ENCODE data around the gene SALL4.
"Not testable (repeated sequence)": the region's sequence is repeated elsewhere in the genome, so short reads cannot be mapped to it uniquely, and the experiment has no call there.

The SALL4 gene

DNA sequence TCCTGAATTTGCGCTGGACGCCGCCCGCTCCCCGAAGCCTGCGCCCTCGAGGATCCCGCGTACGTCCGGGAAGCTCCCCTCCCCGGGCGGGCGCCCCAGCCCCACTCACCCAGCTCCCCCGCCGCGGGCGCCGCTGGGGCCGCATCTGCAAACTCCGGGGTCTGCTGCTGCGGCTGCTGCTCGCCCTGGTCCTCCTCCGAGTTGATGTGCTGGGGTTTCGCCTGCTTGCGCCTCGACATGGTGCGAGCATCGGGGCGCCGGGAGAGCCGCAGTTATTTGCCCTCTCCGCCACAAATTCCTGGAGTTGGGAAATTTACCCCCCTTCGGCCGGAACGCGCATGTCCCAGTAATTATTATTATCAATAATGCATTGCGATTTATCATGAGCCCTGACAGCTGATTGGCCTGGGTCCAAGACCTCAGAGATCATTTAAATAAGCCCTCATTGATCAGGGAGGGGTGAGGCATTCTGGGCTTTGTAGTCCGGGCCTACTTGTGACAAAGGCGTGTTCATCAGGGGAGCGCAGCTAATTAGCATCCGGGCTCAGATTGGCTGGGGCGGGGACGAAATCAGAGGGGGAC, at the start of gene SALL4:
Gene SALL4, minus strand, starts transcription at position 352 of the 582 bp plus-strand sequence. Its CDS starts 113 bp downstream, at position 239.
- DNase-seq: peak in 9 of 42 donors; percentile 6 to 43 (median 11)
- intact Hi-C loops (cut with DNase I): no loop called here

DNA sequence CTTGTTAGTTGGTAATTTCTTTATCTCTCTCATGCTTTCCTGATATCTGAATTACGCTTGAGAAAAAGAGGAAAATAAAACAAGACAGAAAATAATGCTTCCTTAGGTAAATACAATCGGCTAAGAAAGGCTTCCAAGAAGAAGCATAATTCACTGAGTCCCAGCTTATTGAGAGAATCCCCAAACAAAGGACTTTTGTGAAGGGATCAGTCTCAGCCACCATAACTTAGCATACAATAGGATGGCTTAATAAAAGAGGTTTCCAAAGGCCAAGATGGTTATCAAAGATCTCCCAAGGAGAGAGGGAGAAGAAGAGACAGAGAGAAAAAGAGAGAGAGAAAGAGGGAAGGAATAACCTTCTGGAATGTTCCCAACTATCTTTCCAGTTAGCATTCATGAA, 46.0 kb upstream of the SALL4 start:
- no peak for DNase-seq
- intact Hi-C loops (cut with DNase I): no loop called here

DNA sequence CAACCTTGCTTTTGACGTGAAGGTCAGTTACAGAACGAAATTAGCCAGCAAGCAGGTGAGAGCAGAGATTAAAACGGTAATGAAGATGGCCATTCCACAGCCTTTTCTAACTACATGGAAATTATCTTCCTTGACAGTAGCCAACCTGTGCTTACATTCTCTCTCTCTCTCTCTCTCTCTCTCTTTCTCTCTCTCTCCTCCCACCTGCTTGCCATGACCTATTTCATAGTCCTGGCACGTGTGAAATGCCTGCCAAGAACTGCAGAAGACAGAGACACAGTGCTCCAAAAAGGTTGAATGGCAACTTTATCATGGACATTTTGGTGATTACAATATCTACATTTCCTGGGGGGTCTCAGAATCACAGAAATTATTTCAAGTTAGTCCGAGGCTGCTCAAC, 38.5 kb upstream of the SALL4 start:
- no peak for DNase-seq
- intact Hi-C loops (cut with DNase I): no loop called here

DNA sequence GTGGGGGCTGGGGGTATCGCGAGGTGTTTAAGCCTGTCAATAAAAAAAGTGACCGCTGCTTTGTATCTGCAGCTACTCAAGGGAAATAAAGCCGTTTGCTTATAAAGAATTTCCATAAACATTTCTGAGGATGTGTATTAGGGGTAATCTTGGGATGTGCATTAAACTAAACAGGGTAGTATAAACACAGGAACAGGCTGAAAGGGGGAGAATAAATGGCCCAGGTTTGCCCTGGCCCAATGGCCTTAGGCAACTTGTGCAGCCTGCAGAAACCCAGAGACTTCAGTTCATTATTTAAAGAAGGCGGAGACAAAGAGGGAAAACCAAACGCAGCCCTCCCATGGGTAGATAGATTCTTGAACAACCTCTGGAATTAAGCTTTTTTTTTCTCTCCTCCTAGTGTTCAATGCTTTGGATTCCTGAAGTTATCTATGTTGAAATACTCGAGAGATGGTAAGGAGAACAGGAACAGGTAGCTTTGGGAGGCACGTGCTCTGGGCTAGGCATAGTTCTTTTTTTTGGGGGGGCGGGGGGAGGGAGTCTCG, 35.6 kb upstream of the SALL4 start:
- DNase-seq: no peak
- intact Hi-C loops (cut with DNase I): no loop called here

DNA sequence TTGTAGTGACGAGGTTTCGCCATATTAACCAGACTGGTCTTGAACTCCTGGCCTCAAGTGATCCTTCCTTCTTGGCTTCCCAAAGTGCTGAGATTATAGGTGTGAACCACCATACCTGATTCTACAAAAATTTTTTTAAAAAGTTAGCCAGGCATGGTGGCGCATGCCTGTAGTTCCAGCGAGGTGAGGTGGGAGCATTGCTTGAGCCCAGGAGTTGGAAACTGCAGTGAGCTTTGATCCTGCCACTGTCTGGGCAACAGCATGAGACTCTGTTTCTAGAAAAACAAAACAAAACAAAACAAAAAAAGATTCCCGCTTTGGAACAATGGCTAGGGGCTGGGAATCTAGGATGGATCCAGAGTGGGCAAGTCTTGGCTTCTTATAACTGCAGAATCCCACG, 35.1 kb upstream of the SALL4 start:
- intact Hi-C loops (cut with DNase I): no loop called here
- DNase-seq: no peak

DNA sequence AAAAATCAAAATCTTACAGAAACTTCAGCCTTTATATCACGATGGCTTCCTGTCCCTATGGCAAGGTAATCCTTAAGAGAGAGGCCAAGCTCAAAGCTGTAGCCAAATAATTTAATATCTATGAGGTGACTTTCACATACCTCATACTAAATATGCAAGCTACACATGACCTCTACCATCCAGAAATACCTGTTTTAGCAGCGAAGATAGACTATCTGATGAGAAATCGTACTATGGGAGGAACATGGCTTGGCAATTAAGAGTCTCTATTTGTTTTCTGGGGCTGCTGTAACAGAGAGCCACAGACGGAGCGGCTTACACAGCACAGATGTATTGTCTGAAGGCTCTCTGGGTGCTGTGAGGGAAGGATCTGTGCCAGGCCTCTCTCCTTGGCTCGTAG, 31.0 kb upstream of the SALL4 start:
- intact Hi-C loops (cut with DNase I): no loop called here
- DNase-seq: no peak

DNA sequence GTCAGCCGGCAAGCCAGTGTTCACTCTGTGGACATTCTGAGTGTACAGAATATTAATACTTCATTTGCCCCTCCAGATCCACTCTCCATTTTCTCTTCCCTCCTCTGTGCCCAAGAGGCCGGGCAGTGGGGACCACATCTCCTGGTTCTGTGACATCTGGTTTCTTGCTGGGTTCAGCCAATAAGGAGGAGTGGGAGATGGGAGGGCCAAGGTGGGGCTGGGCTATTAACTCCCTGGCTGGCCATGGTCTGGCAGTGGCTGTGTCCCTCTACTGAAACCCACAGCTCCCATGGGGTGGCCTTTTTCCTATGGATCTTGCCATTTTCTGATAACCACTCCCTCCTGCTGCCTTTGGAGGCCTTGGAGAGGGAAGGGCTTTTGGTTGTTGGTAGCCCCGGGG, 30.0 kb upstream of the SALL4 start:
- no peak for DNase-seq
- intact Hi-C loops (cut with DNase I): no loop called here

DNA sequence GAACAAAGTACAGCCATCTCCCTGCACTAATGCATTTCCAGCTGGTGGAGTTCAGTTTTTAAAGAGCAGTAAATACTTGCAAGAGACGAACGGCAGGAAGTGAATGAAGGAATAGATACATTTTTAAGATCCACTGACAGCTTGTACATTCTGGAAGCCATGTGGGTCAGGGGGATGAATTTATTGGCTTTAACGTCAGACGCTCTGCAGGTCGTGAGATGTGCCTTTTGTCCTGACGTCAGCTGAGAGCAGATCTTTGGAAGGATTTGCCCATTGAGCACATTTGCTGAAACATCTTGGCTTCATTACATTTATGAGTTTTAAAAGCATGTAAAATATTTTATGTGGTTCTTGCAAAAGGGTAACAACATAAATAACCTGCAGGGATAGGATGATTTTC, 29.5 kb upstream of the SALL4 start:
- intact Hi-C loops (cut with DNase I): no loop called here
- no peak for DNase-seq

DNA sequence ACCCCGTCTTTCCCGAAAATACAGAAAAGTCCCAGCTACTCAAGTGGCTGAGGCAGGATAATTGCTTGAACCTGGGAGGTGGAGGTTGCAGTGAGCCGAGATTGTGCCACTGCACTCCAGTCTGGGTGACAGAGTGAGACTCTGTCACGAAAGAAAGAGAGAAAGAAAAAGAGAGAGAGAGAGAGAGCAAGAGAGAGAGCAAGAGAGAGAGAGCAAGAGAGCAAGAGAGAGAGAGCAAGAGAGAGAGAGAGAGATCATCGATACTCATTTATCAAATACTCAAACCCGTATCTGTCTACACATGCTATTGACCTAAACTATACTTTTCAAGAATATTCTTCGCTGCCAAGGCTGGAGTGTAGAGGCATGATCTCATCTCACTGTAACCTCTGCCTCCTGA, 28.2 kb upstream of the SALL4 start:
- DNase-seq: no peak
- intact Hi-C loops (cut with DNase I): no loop called here

DNA sequence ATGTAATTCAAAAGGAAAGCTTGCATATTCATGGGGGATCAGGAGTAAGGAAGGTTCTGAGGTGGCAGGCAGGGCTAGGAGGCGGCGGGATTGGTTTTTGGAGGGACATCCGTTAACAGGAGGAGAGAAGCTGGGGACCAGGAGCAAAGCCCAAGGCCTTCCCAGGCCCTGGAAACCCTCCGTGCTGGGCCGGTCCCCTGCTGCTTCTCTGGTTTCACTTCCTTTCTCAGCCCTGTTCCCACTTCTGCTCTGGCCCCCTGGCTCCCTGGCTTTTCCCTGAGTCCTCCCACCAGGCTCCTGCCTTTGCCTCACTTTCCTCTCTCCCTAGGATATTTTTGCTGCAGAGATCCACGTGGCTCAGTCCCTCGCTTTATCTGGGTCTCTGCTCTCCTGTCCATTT, 26.4 kb upstream of the SALL4 start:
- intact Hi-C loops (cut with DNase I): no loop called here
- peak in 3 of 42 donors; percentile 3 to 16 (median 4) for DNase-seq

DNA sequence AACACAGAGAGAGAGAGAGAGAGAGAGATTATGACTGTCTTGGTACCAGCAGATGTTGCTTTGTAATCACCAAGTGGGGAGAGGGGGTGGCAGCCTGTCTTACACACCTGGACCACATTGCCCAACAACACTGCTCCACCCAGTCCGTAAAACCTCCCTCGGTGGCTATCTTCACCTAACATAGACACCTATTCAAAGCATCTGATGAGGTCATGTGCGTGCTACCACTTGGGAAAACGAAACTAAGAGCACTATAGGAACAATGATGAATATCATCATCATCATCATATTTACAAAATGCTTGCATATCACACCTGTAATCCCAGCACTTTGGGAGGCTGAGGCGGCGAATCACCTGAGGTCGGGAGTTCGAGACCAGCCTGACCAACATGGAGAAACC, 24.1 kb upstream of the SALL4 start:
- intact Hi-C loops (cut with DNase I): no loop called here

DNA sequence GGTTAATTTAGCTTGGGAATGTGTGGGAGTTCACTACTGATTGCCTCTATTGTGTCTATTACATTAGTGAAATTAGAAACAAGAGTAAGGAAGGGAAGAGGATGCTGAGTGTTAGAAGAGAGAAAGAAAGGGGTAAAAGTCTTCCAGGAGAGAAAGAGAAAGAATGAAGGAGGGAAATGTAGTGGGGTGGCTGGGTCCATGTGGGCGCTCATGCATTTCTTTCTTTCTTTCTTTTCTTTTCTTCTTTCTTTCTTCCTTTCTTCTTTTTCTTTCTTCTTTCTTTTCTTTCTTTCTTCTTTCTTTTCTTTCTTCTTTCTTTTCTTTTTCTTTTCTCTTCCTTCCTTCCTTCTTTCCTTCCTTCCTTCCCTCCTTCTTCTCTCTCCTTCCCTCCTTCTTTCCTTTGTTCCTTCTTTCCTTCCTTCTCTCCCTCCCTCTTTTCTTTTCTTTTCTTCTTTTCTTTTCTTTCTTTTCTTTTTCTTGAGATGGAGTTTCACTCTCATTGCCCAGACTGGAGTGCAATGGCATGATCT, 16.2 kb upstream of the SALL4 start:
- no peak for DNase-seq
- intact Hi-C loops (cut with DNase I): no loop called here

More for the DNA sequence above, 24.1 kb upstream of the SALL4 start:
- no peak for DNase-seq

DNA sequence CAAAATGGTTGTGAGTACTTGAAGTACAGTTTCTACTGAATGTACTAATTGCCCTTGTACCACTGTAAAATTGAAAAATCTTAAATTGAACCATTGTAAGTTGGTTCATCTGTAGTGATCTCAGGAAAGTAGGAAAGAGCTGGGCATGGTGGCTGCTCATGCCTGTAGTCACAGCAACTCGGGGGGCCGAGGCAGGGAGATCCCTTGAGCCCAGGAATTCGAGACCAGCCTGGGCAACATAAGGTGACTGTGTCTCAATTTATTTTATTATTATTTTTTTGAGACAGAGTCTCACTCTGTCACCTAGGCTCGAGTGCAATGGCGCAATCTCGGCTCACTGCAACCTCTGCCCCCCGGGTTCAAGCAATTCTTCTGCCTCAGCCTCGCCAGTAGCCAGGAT, 14.5 kb upstream of the SALL4 start:
- intact Hi-C loops (cut with DNase I); DNase-seq: not testable (repeated sequence)

DNA sequence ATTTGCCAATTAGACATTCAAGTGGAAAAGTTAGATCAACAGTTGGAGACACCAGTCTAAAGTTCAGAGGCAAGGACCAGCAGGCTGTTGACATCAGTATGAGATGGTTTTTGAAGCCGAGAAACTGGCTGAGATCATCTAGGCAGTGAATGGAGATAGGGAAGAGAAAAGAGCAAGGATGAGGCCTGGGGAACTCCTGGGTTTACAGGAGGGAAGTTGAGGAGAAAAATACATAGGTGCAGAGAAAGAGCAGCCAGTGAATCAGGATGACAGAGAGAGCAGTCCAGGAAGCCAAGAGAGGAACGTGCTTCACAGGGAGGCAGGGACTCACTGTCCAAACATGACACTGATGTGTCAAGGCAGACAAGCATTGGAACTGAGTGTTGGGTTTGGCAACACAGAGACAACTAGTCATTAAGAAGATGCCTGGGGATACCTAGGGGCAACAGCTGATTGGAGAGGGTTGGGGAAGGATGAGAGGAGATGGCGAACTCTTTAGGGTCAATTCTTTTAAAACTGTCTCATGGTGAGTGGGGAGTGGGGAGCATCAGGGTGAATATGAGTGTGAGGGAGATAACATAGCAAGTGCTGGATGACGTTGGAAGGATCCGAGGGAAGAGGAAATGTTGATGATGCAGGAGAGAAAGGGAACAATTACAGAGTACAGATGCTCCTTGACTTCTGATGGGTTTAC, 13.2 kb upstream of the SALL4 start:
- intact Hi-C loops (cut with DNase I): no loop called here
- DNase-seq: no peak

DNA sequence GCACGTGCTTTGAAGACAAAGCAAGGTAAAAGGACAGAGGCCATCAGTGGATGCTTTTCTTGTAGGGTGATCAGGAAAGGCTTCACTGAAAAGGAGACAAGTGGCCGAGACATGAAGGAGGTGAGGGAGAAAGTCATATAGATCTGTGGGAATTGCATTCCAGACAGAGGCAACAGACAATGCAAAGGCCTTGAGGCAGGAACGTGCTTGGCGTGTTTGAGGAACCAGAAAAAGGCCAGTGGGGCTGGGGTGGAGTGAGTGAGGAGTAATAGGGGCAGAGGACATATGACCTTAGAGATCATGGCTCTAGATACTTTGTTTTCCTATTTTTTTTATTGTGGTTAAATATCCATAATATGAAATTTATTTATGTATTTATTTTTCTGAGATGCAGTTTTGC, 10.5 kb upstream of the SALL4 start:
- intact Hi-C loops (cut with DNase I): no loop called here
- DNase-seq: no peak

DNA sequence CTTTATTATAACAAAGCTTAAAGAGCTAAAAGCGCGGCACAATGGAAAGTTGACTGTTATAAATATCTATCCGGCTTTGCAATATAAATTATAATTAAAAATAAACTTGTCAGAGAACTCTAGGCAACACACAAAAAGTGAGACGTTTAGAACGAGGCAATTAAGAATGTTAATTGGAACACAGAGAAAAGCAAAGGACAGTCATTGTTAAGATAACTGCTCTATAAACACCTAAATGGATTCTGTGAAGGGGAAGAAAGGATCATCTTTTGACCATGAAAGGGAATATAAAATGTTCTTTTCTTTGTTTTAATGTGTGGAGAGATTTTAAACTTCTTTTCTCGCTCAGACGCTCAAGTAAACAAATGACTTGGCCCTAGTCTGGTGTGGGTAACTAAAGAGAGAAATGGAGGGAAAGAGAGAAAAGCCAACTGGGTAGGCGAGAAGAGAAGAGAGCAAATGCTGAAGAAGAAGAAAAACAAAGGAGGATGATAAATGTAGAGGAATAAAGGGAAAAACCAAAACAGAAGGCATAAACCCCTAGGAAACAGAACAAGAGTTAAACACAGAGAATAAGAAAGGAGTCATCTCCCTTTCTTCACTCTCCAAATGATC, 9.3 kb upstream of the SALL4 start:
- intact Hi-C loops (cut with DNase I): no loop called here

DNA sequence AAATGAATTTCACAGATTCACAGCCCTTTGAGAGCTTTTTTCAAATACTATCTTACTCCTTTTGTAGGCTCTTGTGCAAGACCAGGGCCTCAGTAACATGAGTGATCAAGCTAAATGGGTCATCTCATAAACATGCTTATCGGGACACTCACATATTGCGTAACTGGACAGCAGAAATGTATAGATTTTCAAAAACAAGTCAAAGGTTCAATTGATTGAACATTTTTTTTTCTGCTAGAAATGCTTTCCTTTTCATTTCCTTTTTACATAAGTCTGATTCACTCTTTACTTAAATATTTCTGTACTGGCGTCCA, 8.7 kb upstream of the SALL4 start:
- DNase-seq: no peak
- intact Hi-C loops (cut with DNase I): no loop called here

More for the DNA sequence above, 9.3 kb upstream of the SALL4 start:
- DNase-seq: no peak

DNA sequence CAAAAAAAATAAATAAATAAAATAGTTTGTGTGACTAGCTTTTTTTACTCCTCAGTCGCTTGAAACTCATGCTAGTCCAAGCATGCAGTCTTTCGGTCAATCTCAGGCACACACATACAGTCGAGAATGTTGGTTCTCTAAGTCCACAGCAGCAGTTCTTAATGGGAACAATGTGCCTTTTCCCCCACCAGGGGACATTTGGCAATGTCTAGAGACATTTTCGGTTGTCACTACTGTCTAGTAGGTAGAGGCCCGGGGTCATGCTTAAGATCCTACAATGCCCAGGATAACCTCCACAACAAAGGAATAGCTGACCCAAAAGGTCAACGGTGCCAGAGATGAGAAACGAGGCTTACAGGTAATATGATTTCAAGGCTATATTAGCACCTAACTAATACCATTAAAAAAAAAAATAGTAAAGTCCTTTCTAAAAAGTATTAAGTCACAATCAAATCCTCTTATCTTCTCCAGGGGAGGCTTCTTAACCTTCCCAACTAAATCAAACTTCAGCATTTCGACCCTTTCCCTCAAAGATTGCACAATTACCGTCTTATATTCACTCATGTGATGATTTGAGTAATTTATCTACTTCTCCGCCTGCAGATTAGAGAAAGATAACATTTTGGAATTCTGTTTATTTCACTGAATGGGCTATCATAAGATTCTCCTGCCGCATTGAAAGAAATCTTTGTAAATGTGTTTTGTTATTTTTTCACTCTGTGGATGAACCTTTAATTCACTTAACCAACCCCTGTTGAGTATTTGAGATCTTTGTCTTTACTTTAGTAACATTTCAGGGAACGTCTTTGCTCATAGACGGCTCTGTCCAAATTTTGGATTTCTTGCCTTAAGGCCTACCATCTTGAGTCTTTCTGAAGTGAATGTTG, 8.1 kb upstream of the SALL4 start:
- no peak for DNase-seq
- intact Hi-C loops (cut with DNase I): no loop called here

DNA sequence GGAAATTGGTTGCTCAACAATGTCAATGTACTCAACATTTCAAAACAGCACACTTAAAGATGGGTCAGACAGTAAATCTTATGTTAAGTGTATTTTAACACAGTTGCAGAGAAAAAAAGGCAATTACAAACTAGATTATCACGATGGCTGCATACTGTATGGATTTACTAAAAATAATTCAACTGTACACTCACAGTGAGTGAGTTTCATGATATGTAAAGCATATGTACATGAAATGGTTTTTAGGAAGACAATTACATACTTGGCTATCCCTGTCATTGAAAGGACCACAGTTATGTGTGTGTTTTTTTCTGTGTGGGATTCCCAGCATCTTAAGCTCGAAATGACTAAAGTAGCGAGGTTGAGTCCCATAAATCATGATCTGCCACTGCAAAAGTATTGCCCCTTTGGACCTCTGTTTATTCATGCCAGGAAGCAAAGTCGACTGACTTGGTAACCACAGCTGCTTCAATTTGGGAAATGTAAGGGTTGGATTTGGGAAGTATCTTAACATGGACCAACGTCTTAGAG, 5.5 kb upstream of the SALL4 start:
- intact Hi-C loops (cut with DNase I): no loop called here
- DNase-seq: no peak
